ENCODE results near the gene C21orf91. TPM values are rescaled to one million over a fixed set of nuclear protein-coding genes. Genes with fewer than 3 reads are reported as not detected.

The C21orf91 gene
- total RNA-seq, 4 donors from 2014 or later = 7.9 to 10.9 (median 9.1) TPM

DNA sequence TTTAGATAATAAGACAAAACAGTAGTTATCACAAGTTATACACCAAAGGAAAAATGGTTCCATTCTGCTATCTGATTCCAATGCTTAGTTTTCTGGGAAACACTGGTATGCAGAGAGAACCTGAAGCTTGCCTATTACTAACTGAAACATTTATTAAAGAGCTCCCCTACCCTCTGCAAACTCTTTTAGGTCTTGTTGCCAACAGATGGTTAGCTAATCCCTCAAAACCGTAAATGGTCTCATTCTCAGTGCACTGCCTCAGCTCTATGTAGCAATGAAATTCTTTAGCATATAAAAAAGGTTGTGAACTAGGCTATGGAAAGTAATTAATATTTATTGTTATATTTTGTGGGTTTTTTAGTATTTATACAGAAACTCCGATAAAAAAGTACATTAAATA lies 20.4 kb downstream of the C21orf91 start:
- no peak for DNase-seq (ENCODE audit: extremely low spot score)
- Histone ChIP-seq H3K27ac (replicated peaks in 1 of 4) (no peak overlapping the region), H3K4me3 (no peak overlapping the region), H3K27me3 (no peaks in the 10 kb centered on the region), H3K4me1 (peaks cover 4 to 50% (median 39%) of the 10 kb centered on the region in 4 donors), H3K36me3 (peaks cover 0 to 9% (median 4%) of the 10 kb centered on the region in 4 donors), H3K9me3 (no peaks in the 10 kb centered on the region)
- 61% methylated on average over 2 of the region's 2 CpGs for WGBS
- intact Hi-C loops (cut with DNase I) = no loop called here
- TF ChIP-seq POLR2A (IDR thresholded peaks at IDR 0.05; ENCODE audit: low read depth) (no peak), EP300 (IDR thresholded peaks at IDR 0.05) (no peak), POLR2AphosphoS5 (IDR thresholded peaks at IDR 0.05) (no peak)
- TF ChIP-seq, protein P1, sequence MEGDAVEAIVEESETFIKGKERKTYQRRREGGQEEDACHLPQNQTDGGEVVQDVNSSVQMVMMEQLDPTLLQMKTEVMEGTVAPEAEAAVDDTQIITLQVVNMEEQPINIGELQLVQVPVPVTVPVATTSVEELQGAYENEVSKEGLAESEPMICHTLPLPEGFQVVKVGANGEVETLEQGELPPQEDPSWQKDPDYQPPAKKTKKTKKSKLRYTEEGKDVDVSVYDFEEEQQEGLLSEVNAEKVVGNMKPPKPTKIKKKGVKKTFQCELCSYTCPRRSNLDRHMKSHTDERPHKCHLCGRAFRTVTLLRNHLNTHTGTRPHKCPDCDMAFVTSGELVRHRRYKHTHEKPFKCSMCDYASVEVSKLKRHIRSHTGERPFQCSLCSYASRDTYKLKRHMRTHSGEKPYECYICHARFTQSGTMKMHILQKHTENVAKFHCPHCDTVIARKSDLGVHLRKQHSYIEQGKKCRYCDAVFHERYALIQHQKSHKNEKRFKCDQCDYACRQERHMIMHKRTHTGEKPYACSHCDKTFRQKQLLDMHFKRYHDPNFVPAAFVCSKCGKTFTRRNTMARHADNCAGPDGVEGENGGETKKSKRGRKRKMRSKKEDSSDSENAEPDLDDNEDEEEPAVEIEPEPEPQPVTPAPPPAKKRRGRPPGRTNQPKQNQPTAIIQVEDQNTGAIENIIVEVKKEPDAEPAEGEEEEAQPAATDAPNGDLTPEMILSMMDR (IDR thresholded peaks at IDR 0.05) = no peak

DNA sequence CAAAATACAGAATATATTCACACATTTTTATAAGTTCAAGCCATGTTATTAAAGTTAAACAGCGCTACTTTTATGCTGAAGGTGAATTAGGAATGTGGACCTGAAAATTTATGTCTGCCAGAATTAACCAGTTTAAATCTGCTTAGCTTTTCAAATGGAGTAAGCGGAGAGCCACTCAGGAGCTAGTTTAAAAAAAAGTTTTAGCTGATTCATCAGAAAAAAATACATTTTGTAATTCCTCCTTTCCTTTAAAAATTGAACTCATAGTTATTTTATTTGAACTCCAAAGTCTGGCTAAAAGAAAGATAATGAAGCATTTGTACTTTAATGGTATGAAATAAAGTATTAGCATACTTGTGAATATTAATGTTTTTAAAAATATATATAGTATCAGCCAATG lies 21.2 kb downstream of the C21orf91 start:
- H3K27ac ChIP-seq (replicated peaks in 1 of 4) = no peak overlapping the region
- no peak overlapping the region for H3K4me3 ChIP-seq
- intact Hi-C loops (cut with DNase I) = no loop called here
- H3K4me1 ChIP-seq = peaks cover 4 to 57% (median 41%) of the 10 kb centered on the region in 4 donors
- no peaks in the 10 kb centered on the region for H3K27me3 ChIP-seq
- H3K9me3 ChIP-seq = no peaks in the 10 kb centered on the region
- TF ChIP-seq, protein P1 (IDR thresholded peaks at IDR 0.05) = no peak
- TF ChIP-seq POLR2A (IDR thresholded peaks at IDR 0.05; ENCODE audit: low read depth) = no peak
- no peak for TF ChIP-seq POLR2AphosphoS5 (IDR thresholded peaks at IDR 0.05)
- no peak for TF ChIP-seq EP300 (IDR thresholded peaks at IDR 0.05)
- DNase-seq (ENCODE audit: extremely low spot score) = no peak
- H3K36me3 ChIP-seq = peaks cover 0 to 9% (median 4%) of the 10 kb centered on the region in 4 donors
- WGBS = 85% methylated on average over 2 of the region's 2 CpGs

DNA sequence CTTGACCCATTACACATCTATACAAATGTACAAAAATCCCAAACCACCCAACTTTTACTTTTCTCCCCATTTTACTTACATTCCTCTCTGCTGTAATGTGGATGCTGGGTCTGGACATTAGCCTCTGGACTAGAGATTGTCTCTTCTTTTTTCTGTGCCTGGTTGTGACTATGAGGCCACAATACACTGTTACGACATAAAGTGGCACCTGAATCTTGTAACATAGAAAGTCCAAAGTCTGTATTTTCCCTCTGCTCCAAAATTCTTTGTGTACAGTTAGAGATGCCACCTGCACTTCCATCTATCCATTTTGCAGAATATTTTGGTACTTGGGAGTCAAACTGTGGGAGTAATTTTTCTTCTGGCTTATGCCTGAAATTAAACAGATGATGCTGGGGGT lies 22.7 kb downstream of the C21orf91 start:
- Histone ChIP-seq H3K36me3 (peaks cover 0 to 18% (median 7%) of the 10 kb centered on the region in 4 donors), H3K4me3 (no peak overlapping the region), H3K27ac (replicated peaks in 1 of 4) (no peak overlapping the region), H3K9me3 (no peaks in the 10 kb centered on the region), H3K27me3 (no peaks in the 10 kb centered on the region), H3K4me1 (peaks cover 4 to 58% (median 41%) of the 10 kb centered on the region in 4 donors)
- TF ChIP-seq POLR2AphosphoS5 (IDR thresholded peaks at IDR 0.05) (no peak), POLR2A (IDR thresholded peaks at IDR 0.05; ENCODE audit: low read depth) (no peak), EP300 (IDR thresholded peaks at IDR 0.05) (no peak)
- TF ChIP-seq, protein P1 (IDR thresholded peaks at IDR 0.05) = no peak
- intact Hi-C loops (cut with DNase I) = no loop called here
- DNase-seq (ENCODE audit: extremely low spot score) = no peak
- 100% methylated on average over 1 of the region's 1 CpG for WGBS

DNA sequence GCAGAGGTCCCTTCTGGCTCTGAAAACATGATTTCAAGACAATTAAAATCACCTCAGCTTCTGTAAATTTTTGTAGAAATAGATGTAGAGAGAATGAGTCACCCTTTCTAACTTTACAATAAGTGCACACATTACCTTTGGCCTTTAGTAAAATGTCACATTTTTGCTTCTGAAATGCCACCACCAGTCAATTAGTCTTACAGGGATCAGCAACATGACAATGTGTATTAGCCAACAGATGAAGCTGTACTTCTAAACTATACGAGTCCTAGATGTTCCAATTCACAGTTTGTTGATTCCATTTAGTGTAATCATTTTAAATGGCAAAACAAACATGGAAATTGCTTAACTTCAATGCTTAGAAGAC lies 23.1 kb downstream of the C21orf91 start:
- no peak overlapping the region for H3K4me3 ChIP-seq
- WGBS = 48% methylated on average over 1 of the region's 1 CpG
- H3K4me1 ChIP-seq = peaks cover 4 to 58% (median 41%) of the 10 kb centered on the region in 4 donors
- H3K9me3 ChIP-seq = no peaks in the 10 kb centered on the region
- no peak for DNase-seq (ENCODE audit: extremely low spot score)
- H3K36me3 ChIP-seq = peaks cover 0 to 19% (median 7%) of the 10 kb centered on the region in 4 donors
- H3K27ac ChIP-seq (replicated peaks in 1 of 4) = no peak overlapping the region
- intact Hi-C loops (cut with DNase I) = no loop called here
- TF ChIP-seq, protein P1 (IDR thresholded peaks at IDR 0.05) = no peak
- TF ChIP-seq POLR2AphosphoS5 (IDR thresholded peaks at IDR 0.05) = no peak
- TF ChIP-seq POLR2A (IDR thresholded peaks at IDR 0.05; ENCODE audit: low read depth) = no peak
- no peak for TF ChIP-seq EP300 (IDR thresholded peaks at IDR 0.05)
- no peaks in the 10 kb centered on the region for H3K27me3 ChIP-seq
